ENCODE results near the gene CAND2.

Gene CAND2

GRCh38 chr3:12803371-12803770 lies 6.9 kb downstream of the CAND2 start:
- no peak for DNase-seq (ENCODE audit: low read depth in 2 of 2, low spot score in 1 of 2)

- DNase-seq (ENCODE audit: low read depth in 2 of 2, low spot score in 1 of 2), result no peak
Measured at GRCh38 chr3:12807066-12807465, 10.6 kb downstream of the CAND2 start.

- DNase-seq (ENCODE audit: low read depth in 2 of 2, low spot score in 1 of 2), result no peak
Measured at GRCh38 chr3:12807601-12808359, 11.3 kb downstream of the CAND2 start.

- DNase-seq (ENCODE audit: low read depth in 2 of 2, low spot score in 1 of 2), result no peak
Measured at GRCh38 chr3:12808587-12808986, 12.1 kb downstream of the CAND2 start.

GRCh38 chr3:12809001-12809400 lies 12.5 kb downstream of the CAND2 start:
- no peak for DNase-seq (ENCODE audit: low read depth in 2 of 2, low spot score in 1 of 2)

- no peak for DNase-seq (ENCODE audit: low read depth in 2 of 2, low spot score in 1 of 2)
Measured at GRCh38 chr3:12809435-12809834, 13.0 kb downstream of the CAND2 start.

GRCh38 chr3:12810013-12810780 lies 13.7 kb downstream of the CAND2 start:
- peak; percentile 90 for DNase-seq (ENCODE audit: low read depth in 2 of 2, low spot score in 1 of 2)

GRCh38 chr3:12810961-12811360 lies 14.5 kb downstream of the CAND2 start:
- no peak for DNase-seq (ENCODE audit: low read depth in 2 of 2, low spot score in 1 of 2)

- no peak for DNase-seq (ENCODE audit: low read depth in 2 of 2, low spot score in 1 of 2)
Measured at GRCh38 chr3:12812812-12813211, 16.3 kb downstream of the CAND2 start.

- no peak for DNase-seq (ENCODE audit: low read depth in 2 of 2, low spot score in 1 of 2)
Measured at GRCh38 chr3:12813967-12814366, 17.5 kb downstream of the CAND2 start.

GRCh38 chr3:12815078-12815477 lies 18.6 kb downstream of the CAND2 start:
- no peak for DNase-seq (ENCODE audit: low read depth in 2 of 2, low spot score in 1 of 2)

- no peak for DNase-seq (ENCODE audit: low read depth in 2 of 2, low spot score in 1 of 2)
Measured at GRCh38 chr3:12815719-12816118, 19.2 kb downstream of the CAND2 start.

- no peak for DNase-seq (ENCODE audit: low read depth in 2 of 2, low spot score in 1 of 2)
Measured at GRCh38 chr3:12816521-12817342, 20.3 kb downstream of the CAND2 start.

- DNase-seq (ENCODE audit: low read depth in 2 of 2, low spot score in 1 of 2), result no peak
Measured at GRCh38 chr3:12817343-12817710, 20.8 kb downstream of the CAND2 start.

GRCh38 chr3:12818273-12818672 lies 21.8 kb downstream of the CAND2 start:
- DNase-seq (ENCODE audit: low read depth in 2 of 2, low spot score in 1 of 2), result no peak

- DNase-seq (ENCODE audit: low read depth in 2 of 2, low spot score in 1 of 2), result no peak
Measured at GRCh38 chr3:12818773-12819172, 22.3 kb downstream of the CAND2 start.

- DNase-seq (ENCODE audit: low read depth in 2 of 2, low spot score in 1 of 2), result no peak
Measured at GRCh38 chr3:12822725-12823373, 26.4 kb downstream of the CAND2 start.

GRCh38 chr3:12824299-12824698 lies 27.8 kb downstream of the CAND2 start:
- DNase-seq (ENCODE audit: low read depth in 2 of 2, low spot score in 1 of 2), result no peak

GRCh38 chr3:12825156-12825555 lies 28.7 kb downstream of the CAND2 start:
- DNase-seq (ENCODE audit: low read depth in 2 of 2, low spot score in 1 of 2), result no peak

- DNase-seq (ENCODE audit: low read depth in 2 of 2, low spot score in 1 of 2), result no peak
Measured at GRCh38 chr3:12828751-12829150, 32.3 kb downstream of the CAND2 start.

GRCh38 chr3:12829404-12829803 lies 32.9 kb downstream of the CAND2 start:
- DNase-seq (ENCODE audit: low read depth in 2 of 2, low spot score in 1 of 2), result no peak

Measured in stimulated activated CD8-positive, alpha-beta memory T cell treated with anti-CD3 and anti-CD28 coated beads, Interleukin-4, amount 100 ng/mL, for 1 hour (primary cell).